ENCODE data around the gene DRG2.

The DRG2 gene

DNA sequence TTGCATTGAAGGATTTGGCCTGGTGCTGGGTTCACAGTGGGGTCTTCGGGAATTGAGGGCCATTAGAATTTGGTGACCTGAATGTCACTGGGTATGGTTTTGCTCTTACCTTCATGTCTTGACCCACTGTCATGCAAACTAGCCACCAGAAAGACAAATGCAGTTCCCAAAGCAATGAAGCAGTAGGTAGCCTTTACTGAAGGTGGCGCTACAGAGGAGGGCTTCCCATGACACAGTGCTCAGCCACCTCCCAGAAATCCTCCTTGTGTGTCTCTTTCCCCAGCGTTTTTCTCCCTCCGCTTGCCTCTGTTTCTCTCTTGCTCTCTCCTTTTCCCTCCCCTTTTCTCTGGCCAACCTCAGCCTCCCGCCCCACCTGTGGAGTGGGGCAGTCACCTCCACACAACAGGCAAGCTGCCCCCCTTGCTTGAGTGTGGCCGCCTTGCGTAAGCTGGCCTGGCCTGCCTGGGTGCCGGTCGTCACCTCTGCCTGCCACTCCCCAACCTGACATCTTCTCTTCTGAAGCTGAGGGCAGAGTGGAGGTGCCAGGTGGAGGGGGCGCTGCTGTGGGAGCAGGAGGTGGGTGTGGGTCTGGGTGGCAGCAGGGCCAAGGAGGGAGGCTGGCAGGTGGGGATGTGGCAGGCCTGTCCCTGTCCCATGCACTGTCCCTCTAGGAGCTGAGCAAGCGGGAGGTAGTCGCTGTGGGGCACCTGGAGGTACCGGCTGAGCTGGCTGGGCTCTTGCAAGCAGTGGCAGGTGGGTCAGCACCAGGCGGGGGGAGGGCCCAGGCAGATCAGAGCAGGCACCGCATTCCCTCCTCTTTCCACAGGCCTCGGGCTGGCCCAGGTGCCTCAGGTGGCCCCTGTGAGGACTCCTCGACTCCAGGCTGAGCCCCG, 55.5 kb downstream of the DRG2 start:
- no peak for DNase-seq (ENCODE audit: low read depth)

DNA sequence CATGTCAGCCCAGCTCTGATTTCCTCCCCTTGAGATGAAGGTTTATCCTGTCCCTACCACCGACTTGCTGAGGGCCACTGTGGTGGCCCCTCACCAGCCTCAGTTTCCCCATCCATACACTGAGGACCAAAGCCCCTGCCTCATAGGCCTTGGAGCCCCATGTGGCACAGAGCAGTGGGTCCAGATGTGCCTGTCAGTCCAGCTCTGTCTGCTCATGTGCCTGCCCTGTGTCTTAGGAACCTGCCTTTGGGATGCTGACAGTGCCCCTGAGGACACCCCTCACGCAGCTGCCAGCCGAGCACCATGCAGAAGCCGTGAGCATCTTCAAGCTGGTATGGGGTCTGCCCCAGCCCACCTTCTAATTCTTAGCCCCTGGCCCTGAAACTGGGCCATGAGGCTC, 56.5 kb downstream of the DRG2 start:
- DNase-seq (ENCODE audit: low read depth) = no peak

DNA sequence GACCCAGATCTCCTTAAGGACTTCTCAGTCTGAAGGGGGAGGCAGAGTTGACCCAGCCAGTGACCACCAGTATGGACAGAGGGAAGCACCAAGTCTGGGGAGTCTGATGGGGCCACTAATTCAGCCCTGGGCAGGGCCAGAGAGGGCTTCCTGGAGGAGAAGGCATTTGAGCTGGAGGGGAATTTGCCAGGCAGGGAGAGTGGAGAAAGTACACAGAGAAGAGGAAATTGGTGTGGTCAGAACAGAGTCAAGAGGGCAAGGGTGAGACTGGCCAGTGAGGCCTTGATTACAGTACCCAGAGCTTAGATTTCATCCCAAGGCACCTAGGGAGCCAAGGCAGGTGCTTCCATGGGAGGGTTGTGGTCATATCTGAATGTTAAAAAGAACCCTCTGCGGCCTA, 57.1 kb downstream of the DRG2 start:
- DNase-seq (ENCODE audit: low read depth) = no peak

DNA sequence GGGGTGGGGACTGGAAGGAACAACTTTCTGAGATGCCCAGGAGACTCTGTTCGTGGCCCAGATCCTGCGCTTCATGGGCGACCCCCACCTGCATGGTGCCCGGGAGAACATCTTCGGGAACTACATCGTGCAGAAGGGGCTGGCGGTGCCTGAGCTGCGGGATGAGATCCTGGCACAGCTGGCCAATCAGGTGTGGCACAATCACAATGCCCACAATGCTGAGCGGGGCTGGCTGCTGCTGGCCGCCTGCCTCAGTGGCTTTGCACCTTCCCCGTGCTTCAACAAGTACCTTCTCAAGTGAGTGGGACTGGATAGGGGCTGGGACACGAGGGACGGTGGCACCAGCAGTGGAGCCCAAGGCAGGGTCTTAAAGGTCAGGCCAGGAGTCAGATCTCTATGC, 58.1 kb downstream of the DRG2 start:
- DNase-seq (ENCODE audit: low read depth) = no peak

DNA sequence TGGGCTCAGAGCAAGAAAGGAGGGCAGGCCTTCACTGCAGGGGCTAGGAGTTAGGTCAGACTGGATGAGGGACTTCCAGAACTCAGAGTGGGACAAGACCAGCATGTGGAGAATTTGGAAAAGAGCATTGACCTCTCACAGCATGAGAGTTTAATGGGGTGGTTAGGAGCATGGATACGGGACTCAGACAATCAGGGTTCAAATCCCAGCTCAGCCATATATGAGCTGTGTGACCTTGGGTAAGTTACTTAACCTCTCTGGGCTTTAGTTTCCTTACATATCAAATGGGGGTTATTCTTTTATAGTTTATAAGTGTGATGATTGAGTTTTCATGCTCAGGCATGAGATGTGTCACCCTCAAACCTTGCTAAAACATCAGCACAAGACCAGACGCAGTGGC, 58.5 kb downstream of the DRG2 start:
- no peak for DNase-seq (ENCODE audit: low read depth)

DNA sequence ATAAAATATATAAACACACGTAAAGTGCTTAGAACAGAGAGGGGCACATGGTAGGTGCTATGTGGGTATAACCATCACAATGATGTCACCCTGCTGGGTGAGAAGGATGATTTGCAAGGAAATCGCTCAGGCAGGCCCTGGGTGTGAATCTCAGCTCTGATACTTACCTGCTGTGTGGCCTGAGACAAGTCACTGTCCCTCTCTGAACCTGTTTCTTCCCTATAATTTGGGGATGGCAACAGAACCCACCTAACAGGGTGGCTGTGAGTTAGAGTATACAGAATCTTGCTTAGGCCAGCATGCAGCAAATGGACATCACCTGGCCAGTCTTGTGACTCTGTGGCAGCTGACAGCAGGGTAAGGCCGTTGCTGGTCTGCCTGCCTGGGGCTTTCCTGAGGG, 59.2 kb downstream of the DRG2 start:
- no peak for DNase-seq (ENCODE audit: low read depth)

DNA sequence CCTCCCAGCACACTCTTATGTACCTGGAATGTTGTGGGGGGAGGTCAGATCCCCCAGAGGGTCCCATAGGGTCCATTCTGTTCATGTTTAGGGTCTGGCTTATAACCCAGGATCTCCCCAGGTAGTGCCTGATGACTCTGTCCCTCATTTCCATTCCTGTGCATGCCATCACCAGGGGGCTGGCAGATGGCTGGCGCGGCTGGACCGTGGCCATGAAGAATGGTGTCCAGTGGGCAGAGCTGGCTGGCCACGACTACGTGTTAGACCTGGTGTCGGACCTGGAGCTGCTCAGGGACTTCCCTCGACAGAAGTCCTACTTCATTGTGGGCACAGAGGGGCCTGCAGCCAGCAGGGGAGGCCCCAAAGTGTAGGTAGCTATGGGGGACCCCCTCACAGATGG, 60.8 kb downstream of the DRG2 start:
- DNase-seq (ENCODE audit: low read depth) = no peak

DNA sequence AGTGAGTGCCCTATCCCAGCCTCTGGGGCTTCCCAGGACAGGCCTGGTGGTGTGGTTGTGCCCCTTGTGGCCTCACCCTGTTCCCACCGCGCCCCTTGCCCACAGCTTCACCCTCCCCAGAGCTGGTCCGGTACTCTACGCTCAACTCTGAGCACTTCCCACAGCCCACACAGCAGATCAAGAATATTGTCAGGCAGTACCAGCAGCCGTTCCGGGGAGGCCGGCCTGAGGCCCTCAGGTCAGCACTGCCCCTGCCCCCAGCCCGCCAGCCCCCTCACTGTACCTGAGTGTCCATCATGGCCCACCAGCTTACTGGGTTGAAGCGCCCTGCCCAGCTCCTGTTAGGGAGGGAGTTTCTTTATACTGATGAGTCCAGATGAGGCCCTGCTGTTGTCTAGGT, 63.5 kb downstream of the DRG2 start:
- no peak for DNase-seq (ENCODE audit: low read depth)

DNA sequence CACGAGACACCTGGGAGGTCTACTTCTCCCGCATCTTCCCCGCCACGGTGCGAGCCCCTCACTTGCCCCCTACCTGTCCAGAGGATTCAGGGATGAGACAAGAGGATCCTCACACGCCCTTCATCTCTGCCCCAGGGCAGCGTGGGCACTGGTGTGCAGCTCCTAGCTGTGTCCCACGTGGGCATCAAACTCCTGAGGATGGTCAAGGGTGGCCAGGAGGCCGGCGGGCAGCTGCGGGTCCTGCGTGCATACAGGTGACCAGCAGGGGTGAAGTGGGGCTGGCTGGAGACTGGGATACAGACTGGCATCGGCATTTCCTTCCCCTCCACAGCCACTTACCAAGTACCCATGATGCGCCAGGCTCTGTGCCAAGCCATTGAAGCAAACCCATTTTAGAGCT, 67.4 kb downstream of the DRG2 start:
- no peak for DNase-seq (ENCODE audit: low read depth)

DNA sequence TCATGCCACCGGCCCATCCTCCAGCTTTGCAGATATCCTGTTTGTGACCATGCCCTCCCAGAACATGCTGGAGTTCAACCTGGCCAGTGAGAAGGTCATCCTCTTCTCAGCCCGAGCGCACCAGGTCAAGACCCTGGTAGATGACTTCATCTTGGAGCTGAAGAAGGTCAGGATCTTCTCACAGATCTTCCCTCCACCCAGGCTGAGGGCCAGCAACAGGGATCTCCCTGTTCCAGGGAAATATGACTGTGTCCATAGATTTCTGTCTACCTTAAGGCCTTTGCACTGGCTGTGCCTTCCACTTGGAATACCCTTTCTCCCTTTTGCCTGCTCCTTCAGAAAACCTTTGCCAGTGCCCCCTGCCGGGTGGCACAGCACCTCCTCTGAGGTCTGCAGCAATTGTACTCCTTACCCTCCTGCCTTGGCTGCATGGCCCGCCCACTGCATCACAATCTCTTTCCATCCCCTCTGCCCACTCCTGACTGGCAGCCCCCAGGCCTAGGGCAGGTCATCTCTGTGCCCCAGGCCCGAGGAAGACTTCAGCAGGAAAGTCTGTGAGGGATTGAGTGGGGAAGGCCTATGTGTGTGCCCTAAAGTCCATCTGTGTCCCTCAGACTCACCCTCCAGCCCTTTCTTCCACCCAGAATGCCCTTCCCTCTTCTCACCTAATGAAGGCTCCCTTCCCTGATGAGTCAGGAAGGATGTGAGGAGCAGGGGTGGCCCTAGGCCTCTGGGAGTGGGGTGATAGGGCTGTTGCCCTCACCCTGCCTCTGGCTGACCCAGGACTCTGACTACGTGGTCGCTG, 68.6 kb downstream of the DRG2 start:
- no peak for DNase-seq (ENCODE audit: low read depth)

DNA sequence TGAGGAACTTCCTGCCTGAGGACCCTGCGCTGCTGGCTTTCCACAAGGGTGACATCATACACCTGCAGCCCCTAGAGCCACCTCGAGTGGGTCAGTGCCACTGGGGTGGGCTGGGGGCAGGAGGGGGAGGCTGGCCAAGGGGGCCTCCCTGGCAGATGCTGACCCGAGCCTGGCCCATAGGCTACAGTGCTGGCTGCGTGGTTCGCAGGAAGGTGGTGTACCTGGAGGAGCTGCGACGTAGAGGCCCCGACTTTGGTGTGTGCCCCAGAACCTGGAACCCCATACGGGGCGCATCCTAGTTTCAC, 69.2 kb downstream of the DRG2 start:
- DNase-seq (ENCODE audit: low read depth) = no peak

Measured in stimulated activated CD8-positive, alpha-beta memory T cell treated with anti-CD3 and anti-CD28 coated beads, Interleukin-15, amount 100 ng/mL, for 1 hour (primary cell).